Measurements from ENCODE around the gene C10orf88.

GRCh38 chr10:122997864-122998263, 43.8 kb upstream of the C10orf88 start:
- no peak for TF ChIP-seq NR1H2 (CRISPR knock-in tag; IDR thresholded peaks at IDR 0.05)
- TF ChIP-seq MCM2 (IDR thresholded peaks at IDR 0.05; ENCODE audit: low read depth), result no peak
- no peak for TF ChIP-seq NUFIP1 (IDR thresholded peaks at IDR 0.05; ENCODE audit: partially characterized antibody)
- TF ChIP-seq MAFK (IDR thresholded peaks at IDR 0.05; ENCODE audit: low read length), result no peak
- TF ChIP-seq CTCF (IDR thresholded peaks at IDR 0.05 in 2 of 3, conservative IDR thresholded peaks at IDR 0.05 in 1 of 3; ENCODE audit: insufficient read depth in 2 of 3, low read depth in 1 of 3, low read length in 3 of 3), result no peak
- no peak for TF ChIP-seq ETS1 (conservative IDR thresholded peaks at IDR 0.05; ENCODE audit: control insufficient read depth, low read depth, low read length)
- no peak for TF ChIP-seq MXI1 (IDR thresholded peaks at IDR 0.05; ENCODE audit: low read depth, low read length)
- TF ChIP-seq ZNF436 (CRISPR knock-in tag; IDR thresholded peaks at IDR 0.05), result no peak
- TF ChIP-seq EP400 (IDR thresholded peaks at IDR 0.05), result no peak
- no peak for TF ChIP-seq ZNF121 (CRISPR knock-in tag; conservative IDR thresholded peaks at IDR 0.05)
- TF ChIP-seq KLF6 (CRISPR knock-in tag; IDR thresholded peaks at IDR 0.05; ENCODE audit: borderline replicate concordance), result no peak
